GM18870 (cell line): ENCODE data around the gene MCTP2.
A peak's percentile ranks its signal among the peaks of the same experiment; 100 is the strongest.
"Not testable (repeated sequence)": the region's sequence is repeated elsewhere in the genome, so short reads cannot be mapped to it uniquely, and the experiment has no call there.

ENCODE experiments used
- ATAC-seq: cut with Tn5 transposase; IDR thresholded peaks from one replicate; pipeline ENCODE4 v1.9.1; 2021; ENCODE audit warnings: moderate library complexity; ENCODE audit not compliant: unreplicated experiment

The MCTP2 gene

GRCh38 chr15:94445566-94446160 lies 214.3 kb downstream of the MCTP2 start:
- no peak for ATAC-seq

DNA sequence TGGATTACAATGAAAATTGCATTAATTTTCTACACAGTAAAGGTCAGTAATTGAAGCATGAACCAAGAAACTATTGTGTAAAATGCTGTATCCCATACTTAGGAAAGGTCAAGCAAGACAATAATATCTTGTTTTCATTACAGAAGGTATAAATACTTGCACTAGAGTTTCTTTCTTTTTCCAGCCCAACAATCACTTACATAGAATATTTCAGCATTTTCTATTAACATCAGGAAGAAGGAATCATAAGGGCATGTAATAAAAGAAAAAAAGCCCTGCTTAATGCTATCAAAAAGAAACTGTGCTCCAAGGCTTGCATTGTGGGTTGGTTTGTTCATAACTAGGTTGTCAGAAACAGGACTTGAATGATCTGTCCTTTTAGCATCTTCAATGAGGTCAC lies 215.1 kb downstream of the MCTP2 start:
- no peak for ATAC-seq

- no peak for ATAC-seq
Measured at GRCh38 chr15:94451466-94451865, 220.1 kb downstream of the MCTP2 start.

- no peak for ATAC-seq
Measured at GRCh38 chr15:94453227-94453988, 222.0 kb downstream of the MCTP2 start.

GRCh38 chr15:94455297-94455696 lies 223.9 kb downstream of the MCTP2 start:
- no peak for ATAC-seq

DNA sequence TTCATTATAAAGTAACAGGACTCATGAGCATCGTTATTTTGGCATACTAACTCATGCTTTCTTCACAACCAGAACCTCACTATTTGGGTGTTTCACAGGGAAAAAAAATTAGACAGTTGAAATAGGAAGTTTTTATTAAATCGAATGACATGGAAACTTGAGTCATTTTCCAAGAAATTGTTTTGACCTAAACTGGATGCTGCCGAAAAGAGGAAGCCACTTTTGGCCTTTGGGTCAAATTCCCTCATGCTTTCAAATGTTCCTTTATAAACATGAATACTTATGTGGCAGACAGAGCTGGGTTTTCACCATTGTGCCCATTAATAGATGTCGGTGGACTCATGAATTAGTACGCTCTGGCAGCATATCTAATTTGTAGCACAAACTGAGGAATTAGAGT lies 224.9 kb downstream of the MCTP2 start:
- no peak for ATAC-seq

DNA sequence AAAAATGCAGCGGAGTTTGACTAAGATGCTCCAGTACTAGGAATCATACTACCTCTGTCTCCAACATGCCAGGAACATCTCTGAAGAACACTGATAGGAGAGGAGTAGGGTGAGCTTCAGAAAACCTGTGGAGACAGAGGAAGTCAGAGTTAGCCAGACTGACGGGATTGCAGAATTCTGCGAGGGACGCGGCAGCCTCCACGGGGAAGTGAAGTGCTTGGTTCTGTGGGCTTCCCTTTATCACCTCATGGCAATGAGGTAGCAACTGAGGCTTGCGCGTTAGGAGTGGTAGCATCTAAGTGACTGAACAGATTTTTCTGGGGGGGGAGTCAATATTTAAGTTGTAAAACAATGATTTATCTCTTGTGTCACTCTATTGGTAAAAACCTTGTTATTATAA lies 226.3 kb downstream of the MCTP2 start:
- no peak for ATAC-seq

- ATAC-seq, result no peak
Measured at GRCh38 chr15:94460624-94461023, 229.3 kb downstream of the MCTP2 start.

GRCh38 chr15:94467034-94467433 lies 235.7 kb downstream of the MCTP2 start:
- peak; percentile 71 for ATAC-seq

GRCh38 chr15:94470492-94470891 lies 239.1 kb downstream of the MCTP2 start:
- no peak for ATAC-seq

- no peak for ATAC-seq
Measured at GRCh38 chr15:94476686-94477085, 245.3 kb downstream of the MCTP2 start.

GRCh38 chr15:94477913-94478553 lies 246.7 kb downstream of the MCTP2 start:
- no peak for ATAC-seq

DNA sequence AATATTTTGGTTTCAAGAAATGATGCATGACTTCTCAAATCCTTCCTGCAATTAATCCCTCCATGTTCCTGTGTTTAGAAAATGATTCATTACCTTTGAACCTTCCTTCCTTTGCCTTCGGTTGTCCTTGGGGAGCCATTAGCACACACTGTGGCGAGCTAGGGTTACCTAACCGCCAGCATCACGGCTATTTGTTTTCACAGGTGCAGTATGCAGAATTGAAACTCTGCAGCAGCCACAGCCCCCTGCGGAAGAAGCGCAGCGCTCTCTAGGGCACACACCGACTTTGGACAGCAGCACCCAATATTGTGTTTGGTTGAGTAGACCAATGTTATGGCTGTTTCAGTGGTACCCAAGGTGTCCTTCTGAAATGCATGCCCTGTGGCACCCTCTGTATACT lies 247.4 kb downstream of the MCTP2 start:
- ATAC-seq, result no peak

DNA sequence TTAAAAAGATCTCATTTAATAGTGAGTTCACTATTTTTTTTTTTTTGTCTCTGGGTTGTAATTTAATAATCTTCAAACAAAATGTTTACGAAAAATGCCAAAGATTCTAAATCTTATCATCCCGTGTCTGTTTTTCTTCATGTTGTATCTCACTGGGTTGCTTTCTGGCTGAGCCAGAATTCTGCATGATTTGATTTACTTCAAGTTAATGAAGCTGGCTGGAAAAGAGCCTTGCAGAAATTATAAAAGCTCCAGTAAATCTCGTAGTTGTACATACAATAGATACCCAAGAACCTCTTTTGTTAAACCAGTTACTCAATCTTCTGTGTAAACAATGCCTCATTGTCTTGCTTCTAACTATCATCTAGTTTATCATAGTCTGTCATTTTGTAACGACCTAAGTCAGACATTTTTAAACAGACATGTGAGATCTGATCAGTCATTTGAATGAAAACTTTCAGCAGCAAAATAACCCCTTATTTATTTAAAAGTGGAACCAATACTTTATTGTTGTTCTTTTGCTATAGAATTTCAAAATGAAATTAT lies 249.0 kb downstream of the MCTP2 start:
- ATAC-seq, result no peak

DNA sequence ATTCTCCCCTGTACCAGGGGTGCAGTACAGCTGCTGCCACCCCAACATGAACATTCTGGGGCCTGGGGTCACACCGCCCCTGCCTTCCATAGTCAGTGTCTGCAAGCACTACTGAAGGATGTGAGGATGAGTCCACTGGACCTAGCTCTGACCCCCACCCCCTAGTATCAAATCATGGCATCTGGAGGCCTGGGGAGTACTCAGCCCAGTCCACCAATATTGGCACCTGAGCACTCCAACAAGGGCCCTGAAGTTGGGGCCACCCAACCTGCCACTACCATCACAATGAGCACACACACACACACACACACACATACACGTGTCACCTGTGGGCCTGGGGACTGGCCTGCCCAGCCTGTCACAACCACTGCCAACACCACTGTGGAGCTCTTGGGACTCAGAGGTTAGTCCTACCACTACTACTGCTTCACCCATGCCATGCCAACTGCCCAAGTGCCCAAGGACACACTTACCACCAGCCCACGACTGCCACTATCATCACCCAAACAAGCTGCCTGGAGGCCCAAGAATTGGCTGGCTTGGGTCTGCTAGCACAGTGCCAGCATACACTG lies 253.9 kb downstream of the MCTP2 start:
- no peak for ATAC-seq

GRCh38 chr15:94487635-94488034 lies 256.3 kb downstream of the MCTP2 start:
- ATAC-seq, result no peak

GRCh38 chr15:94493176-94493575 lies 261.8 kb downstream of the MCTP2 start:
- no peak for ATAC-seq

DNA sequence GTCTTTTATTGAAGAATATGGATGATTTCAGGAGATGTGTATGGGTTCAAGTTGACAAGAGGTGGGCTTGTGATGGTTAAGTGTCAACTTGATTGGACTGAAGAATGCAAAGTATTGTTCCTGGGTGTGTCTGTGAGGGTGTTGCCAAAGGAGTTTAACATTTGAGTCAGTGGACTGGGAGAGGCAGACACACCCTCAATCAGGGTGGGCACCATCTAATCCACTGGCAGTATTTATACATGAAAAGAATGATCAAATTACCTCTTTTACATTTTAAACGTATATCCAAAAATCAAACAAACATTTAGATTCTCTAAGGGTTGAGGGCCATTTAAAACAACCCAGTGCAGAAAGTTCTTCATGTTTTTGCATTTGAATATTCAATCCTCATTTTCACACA lies 262.2 kb downstream of the MCTP2 start:
- ATAC-seq, result not testable (repeated sequence)

GRCh38 chr15:94494732-94495131 lies 263.4 kb downstream of the MCTP2 start:
- ATAC-seq, result no peak

- ATAC-seq, result no peak
Measured at GRCh38 chr15:94503293-94503692, 271.9 kb downstream of the MCTP2 start.

GRCh38 chr15:94509259-94509658 lies 277.9 kb downstream of the MCTP2 start:
- no peak for ATAC-seq

DNA sequence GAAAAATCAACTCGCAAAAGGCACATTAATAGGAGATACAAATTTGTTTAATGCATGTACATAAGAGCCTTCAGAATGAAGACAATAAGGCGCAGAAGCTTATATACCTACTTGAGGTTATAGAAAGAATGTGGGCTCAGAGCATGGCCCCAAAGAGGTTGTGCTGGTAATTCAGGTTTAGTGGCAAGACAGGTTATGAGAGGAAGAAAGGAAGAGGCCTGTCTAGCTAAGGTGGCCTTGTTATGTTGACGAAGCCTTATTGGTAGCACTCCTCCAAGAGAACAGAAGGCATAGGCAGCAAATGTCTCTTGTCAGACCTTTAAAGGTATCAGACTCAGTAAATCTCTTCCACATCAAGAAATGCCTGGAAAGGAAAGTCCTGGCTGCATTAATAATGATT lies 290.8 kb downstream of the MCTP2 start:
- ATAC-seq, result no peak
